Fibroblast of villous mesenchyme (primary cell): ENCODE data around the gene IMPG2. TPM values are rescaled to one million over a fixed set of nuclear protein-coding genes. Genes with fewer than 3 reads are reported as not detected.
A peak's percentile ranks its signal among the peaks of the same experiment; 100 is the strongest.

Source experiments
- DNase-seq: peaks from one replicate; pipeline ENCODE4 v3.0.0-alpha.2; 2010; ENCODE audit warnings: low read depth
- H3K4me3 ChIP-seq: 2 replicates; pipeline ENCODE4 v1.5.1; 2011; ENCODE audit warnings: low read depth, mild to moderate bottlenecking, low read length
- total RNA-seq: library from RNA; depleted of rRNA; stranded (reverse); fragments of >200 nt; gene quantifications from 2 replicates; pipeline ENCODE4 v1.2.3, GENCODE V29; 2012
- TF ChIP-seq, protein P1 (sequence below): IDR thresholded peaks from 2 replicates; pipeline ENCODE4 v1.5.1; 2012; ENCODE audit warnings: low read depth, mild to moderate bottlenecking, low read length; ENCODE audit not compliant: insufficient read depth

Gene IMPG2
- total RNA-seq, 1 donor: 0.43 TPM

DNA sequence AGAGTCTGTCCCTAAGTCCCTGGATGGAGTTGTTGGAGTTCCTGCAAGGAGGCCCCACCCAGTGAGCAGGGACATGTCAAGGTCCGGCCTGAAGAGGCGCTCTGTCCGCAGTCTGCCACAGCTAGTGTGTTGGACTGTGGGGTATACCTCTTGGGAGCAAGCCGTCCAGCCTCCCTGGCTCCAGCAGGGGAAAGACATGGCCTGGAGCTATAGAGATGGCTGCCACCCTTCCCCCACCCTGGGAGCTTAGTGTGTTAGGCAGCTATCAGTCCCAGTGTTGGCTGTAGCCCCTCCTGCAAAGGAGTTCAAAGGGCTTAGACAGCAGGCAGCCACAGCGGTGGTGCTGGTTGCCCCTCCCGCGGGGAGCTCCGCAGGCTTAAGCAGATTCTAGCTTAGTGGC is 20.3 kb downstream of the IMPG2 start:
- TF ChIP-seq, protein P1, sequence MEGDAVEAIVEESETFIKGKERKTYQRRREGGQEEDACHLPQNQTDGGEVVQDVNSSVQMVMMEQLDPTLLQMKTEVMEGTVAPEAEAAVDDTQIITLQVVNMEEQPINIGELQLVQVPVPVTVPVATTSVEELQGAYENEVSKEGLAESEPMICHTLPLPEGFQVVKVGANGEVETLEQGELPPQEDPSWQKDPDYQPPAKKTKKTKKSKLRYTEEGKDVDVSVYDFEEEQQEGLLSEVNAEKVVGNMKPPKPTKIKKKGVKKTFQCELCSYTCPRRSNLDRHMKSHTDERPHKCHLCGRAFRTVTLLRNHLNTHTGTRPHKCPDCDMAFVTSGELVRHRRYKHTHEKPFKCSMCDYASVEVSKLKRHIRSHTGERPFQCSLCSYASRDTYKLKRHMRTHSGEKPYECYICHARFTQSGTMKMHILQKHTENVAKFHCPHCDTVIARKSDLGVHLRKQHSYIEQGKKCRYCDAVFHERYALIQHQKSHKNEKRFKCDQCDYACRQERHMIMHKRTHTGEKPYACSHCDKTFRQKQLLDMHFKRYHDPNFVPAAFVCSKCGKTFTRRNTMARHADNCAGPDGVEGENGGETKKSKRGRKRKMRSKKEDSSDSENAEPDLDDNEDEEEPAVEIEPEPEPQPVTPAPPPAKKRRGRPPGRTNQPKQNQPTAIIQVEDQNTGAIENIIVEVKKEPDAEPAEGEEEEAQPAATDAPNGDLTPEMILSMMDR: no peak
- DNase-seq: no peak
- H3K4me3 ChIP-seq: no peak overlapping the region

DNA sequence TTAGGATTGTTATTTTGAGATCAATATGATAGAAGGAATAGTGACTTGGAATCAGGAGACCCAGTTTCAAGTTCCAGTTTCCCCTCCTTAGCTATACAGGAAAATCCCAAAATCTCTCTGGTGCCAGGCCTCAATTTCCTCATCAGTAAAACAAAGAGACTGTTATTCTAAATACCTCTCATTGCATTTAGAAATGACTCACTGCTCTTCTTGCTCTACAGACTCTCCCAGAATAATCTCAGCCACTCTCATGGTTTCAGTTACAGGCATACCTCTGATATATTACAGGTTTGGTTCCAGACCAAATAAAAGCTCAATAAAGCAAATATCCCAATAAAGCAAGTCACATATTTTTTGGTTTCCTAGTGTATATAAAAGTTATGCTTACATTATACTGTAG is 28.3 kb downstream of the IMPG2 start:
- TF ChIP-seq, protein P1: no peak
- no peak overlapping the region for H3K4me3 ChIP-seq
- peak; percentile 7 for DNase-seq

DNA sequence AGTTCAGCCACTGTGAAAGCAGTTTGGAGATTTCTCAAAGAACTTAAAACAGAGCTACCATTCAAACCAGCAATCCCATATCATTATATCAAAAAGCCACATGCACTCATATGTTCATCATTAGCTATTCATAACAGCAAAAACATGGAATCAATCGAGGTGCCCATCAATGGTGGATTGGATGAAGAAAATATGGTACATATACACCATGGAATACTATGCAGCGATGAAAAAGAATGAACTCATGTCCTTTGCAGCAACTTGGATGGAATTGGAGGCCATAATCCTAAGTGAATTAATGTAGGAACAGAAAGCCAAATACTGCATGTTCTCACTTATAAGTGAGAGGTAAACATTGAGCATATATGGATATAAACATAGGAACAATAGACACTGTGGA is 32.1 kb downstream of the IMPG2 start:
- TF ChIP-seq, protein P1: no peak
- H3K4me3 ChIP-seq: no peak overlapping the region
- DNase-seq: no peak

DNA sequence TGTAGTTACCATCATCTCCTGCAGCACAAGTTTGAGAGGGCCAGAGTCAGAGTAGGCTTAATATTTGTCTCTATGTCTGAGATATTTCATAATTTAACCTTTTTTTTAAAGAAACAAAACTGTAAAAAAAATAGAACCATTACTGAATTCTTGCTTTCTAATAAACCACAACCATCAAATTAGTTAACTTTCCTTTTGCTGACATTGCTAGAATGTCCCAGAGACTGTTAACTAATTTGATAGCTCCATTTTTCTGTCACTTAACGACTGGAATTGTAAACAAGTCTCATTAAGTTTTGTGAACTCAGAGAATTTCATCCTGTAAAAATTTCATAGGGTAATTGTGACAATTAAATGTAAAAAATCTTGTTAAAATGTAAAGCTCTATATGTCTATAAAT is 35.6 kb downstream of the IMPG2 start:
- TF ChIP-seq, protein P1: no peak
- DNase-seq: no peak
- H3K4me3 ChIP-seq: no peak overlapping the region

DNA sequence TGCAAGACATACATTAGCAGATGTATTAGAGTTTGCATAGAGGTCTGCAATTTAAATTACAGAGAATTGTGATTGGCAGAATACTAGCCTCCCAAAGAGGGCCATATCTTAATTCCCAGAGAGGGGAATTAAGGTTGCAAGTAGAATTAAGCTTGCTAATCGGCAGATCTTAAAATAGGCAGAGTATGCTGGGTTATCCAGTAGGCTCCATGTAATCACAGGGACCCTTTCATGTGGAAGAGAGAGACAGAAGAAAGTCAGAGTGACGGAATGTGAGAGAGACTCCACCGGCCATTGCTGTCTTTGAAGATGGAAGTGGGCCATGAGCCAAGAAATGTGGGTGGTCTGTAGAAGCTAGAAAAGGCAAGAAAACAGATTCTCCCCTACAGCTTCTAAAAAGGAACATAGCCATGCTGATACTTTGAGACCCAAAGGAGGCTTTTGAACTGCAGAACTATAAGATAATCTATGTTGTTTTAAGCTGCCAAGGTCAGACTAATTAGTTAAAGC is 38.8 kb downstream of the IMPG2 start:
- no peak for DNase-seq

DNA sequence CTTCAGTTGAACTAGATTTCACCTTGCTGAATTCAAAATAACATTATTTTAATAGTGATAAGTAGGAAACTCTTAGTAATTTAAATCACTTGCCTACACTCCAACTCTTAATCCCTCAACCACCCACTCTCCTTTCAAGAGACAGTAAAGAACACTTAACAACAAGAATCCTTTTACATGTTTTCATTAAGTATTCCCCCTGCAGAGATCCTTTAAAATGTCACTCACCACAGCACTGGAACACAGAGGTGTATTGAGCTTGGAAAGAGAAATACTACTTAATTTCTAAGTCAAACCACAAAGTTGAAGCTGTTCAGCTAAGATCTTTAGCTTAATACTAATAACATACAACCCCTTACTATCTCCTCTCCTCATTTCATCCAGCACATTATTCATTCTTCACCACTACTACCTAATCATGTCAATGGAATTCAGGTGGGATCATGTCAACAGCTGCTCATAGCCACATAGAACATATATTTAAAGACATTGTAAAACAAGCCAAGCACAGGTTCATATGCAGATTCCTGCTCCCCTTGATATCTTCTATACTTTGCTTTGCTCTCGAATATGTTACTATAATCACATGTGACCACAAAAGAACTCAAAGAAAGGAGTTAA is 40.5 kb downstream of the IMPG2 start:
- no peak overlapping the region for H3K4me3 ChIP-seq
- DNase-seq: no peak
- TF ChIP-seq, protein P1: no peak

More for the DNA sequence above, 38.8 kb downstream of the IMPG2 start:
- no peak overlapping the region for H3K4me3 ChIP-seq
- TF ChIP-seq, protein P1: no peak

DNA sequence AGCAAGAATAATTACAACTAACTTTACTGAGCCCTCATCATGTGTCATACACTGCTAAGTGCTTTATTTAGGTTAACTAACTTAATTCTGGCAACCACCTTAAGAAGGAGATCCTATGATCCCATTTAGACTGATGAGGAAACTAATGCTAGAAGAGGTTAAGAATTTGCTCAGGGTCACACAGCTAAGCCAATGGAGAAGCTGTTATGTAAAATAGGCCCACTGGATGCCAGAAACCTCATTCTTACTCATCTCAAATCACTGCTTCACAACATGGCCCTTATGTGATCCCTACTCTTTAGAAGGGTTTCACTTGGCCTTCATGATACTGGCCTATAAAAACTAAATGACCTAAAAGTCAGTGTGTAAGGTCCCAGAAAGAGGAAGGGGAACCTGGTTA is 41.2 kb downstream of the IMPG2 start:
- no peak overlapping the region for H3K4me3 ChIP-seq
- TF ChIP-seq, protein P1: no peak
- DNase-seq: no peak
